Effector CD8-positive, alpha-beta T cell (primary cell): ENCODE results near the gene DAP.
"Not testable (repeated sequence)": the region's sequence is repeated elsewhere in the genome, so short reads cannot be mapped to it uniquely, and the experiment has no call there.

Source experiments
- DNase-seq: peaks from one replicate; lab custom pipeline; 2025; lab: John Stamatoyannopoulos, UW

DAP gene

GRCh38 chr5:10672146-10673016 lies 88.7 kb downstream of the DAP start:
- DNase-seq = no peak

- DNase-seq = no peak
Measured at GRCh38 chr5:10671041-10672008, 89.7 kb downstream of the DAP start.

- no peak for DNase-seq
Measured at GRCh38 chr5:10669983-10670382, 91.1 kb downstream of the DAP start.

GRCh38 chr5:10668697-10669096 lies 92.3 kb downstream of the DAP start:
- DNase-seq = no peak

DNA sequence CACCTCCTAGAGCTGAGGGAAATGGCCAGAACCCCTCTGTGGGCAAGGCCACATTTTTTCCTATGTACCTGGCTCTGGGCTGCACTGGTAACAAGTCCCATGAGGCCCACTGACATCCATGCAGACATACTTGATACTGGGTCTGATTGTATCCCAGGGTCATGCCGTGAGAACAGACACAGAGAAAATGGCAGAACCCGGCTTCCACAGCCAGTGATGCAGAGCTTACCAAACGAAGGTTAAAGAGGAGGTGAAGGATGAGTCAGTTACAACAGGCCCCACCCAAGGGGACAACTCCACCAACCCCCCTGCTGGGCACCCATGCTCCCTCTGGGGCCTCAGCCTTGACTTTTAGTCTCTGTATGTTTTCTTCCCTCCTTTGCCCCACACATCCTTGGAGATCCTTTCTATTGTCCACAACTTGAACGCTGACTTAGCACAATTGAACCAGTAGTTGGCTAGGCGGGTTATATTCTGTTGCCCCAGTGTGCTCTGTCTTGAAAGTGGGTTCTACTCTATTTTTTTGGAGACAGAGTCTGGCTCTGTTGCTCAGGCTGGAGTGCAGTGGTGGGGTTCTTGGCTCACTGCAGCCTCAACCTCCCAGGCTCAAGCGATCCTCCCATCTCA lies 93.5 kb downstream of the DAP start:
- no peak for DNase-seq

DNA sequence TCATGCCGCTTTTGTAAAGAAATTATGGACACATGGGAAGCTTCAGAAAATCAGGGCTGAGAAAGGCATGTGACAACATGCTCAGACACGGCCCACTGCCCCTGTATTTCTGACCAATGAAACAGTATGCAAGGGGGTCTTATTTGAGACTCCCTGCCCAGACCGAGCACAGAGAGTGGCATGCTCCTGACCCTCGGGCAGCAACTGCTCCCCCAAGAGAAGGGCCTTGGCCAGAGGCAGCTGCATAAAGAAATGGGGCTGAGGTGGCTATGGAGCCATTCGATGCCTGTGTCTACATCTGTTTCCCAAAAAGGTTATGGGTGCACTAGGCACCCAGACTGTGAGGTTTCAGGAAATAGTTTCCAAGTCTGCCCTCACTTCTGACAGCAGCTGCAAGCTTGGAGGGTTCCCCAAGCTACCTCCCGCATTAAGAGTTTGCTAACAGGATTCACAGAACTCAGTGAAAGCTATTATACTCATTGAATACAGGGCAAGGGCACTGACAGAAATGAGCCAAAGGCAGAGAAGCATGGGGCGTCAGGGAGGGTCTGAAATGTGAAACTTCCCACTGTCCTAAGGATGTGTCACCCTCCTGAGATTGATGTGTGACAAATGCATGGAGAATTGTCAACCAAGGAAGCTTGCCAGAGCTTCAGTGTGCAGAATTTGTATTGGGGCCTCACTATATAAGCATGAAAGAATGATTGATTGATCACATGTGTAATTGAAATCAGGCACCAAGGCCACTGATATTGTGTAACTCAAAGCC lies 94.3 kb downstream of the DAP start:
- no peak for DNase-seq

DNA sequence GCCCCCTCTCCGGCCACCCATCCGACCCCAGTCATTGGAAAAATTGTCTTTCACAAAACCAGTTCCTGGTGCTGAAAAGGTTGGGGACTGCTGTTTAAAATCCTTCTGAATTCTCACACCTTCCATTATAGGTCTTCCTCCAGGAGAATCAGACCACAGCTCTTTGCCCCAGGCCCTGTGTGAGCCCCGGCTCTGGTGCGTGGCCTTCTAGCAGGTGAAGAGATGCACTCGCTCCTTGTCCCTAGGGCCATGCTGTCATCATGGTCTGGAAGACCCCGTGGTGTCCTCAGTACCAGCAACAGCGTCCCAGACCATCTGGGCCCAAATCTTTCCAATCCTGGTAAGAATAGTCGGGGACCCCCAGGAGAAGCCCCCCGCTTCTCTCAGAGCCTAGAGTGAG lies 95.2 kb downstream of the DAP start:
- no peak for DNase-seq

DNA sequence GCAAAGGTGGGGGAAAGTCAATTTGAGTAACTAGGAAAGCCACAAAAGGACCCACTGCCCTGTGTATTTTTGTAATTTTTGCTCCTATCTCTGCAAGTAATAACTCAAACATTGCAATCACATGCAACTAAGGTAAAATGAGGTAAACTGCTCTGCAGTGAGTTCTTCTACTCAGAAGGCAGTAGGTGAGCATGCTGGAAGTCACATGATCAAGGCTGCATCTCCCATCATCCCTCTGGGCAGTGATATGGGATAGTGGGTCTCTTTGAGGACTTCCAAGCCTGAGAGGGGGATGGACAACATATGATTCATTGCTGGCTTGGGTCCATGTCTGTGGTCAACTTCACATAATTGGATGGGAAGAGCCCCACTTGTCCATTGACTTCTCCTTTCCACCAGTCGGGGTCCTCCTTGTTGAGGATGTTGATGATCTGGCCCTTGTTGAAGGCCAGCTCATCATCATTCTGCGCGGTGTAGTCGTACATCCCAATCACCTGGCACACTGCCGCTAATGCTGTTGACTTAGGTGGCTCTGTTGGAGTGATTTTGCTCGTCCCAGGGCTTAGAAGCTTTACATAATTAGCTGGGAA lies 96.8 kb downstream of the DAP start:
- DNase-seq = not testable (repeated sequence)

GRCh38 chr5:10663489-10664179 lies 97.4 kb downstream of the DAP start:
- no peak for DNase-seq

DNA sequence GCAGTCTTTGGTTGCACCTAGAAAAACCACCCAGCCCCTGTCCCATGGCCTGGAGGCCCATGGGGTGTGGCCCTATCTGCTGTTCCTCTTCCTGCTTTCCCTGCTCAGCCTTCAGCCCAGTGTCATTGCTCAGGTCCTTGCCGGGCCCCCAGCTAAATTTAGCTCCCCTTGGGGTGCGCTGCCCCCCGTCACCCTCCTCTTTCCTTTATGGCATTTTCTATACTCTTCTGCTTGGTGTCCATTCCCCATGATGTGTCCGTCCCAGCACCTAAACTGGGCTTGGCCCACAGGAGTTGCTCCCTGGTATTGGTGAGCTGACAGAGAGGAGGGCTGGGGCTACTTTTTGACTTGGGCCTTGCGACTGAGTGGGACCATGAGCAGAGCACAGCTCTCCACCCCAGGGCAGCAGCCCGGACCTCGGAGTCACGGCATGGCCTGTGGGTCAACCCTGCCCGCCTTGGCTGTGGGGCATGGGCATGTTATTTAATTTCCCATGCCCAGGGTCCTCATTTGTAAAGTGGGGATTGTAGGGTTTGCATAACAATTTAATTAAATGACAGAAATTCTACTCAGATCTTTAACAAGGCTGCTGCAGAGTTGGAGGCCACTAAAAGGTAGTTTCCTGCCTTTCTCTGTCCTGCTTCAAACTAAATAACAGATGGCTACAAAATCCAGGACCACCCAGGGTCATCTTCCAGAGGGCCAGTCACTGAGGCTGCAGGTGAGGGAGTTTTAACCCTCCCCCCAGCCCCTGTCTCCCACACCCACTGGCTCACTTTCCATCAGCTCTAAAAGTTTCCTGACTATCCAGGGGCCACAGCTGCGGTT lies 98.2 kb downstream of the DAP start:
- no peak for DNase-seq

GRCh38 chr5:10662083-10662482 lies 99.0 kb downstream of the DAP start:
- no peak for DNase-seq

DNA sequence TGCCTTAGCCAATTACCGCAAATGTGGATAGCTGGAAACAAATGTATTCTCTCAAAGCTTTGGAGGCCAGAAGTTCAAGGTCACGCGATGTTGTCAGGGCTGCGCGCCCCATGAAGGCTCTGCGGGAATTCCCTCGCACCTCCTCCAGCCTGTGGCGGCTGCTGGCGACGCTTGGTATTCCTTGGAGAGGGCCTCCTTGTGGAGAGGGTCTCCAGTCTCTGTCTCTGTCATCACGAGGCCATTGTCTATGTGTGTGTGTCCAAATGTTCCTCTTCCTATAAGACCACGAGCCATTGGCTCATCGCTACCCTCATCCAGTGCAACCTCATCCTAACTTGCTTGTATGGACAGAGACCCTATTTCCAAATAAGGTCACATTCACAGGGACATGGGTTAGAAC lies 99.6 kb downstream of the DAP start:
- DNase-seq = no peak

GRCh38 chr5:10660720-10661387 lies 100.2 kb downstream of the DAP start:
- DNase-seq = no peak

DNA sequence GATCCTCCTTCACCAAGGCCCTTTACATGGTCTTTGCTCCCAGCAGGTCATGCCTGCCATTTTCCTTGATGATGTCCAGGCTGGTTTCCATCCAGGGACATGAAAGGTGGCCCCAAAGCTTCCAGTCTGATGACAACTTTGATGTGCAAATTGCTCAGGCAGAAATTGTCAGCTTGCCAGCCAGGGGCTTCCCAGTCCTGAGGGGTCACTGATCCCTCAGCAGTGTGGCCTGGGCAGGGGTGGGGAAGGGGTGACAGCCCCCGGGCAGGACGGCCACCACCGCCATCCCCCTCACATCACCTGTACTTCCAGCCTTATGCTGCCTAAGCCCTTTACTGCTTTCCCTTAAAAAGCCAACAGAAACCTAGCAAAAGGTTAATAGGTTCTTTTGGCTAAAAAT lies 100.9 kb downstream of the DAP start:
- no peak for DNase-seq

DNA sequence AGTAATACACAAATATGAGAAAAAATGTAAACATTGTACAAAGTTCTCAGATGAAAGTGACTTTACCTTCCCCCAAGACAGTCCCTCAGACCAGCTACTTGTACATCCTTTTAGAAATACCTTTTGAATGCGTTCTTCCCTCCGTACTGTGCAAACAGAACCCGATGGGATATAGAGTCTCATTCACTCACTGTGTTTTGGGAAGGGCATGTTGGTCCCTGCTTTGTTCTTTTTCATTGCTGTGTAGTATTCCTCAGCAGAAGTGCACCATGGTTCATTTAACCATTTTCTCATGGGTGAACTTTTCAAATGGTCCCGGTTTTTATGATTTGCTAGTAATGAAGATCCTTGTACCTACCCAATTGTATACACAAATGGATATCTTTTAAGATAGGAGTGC lies 102.8 kb downstream of the DAP start:
- no peak for DNase-seq

GRCh38 chr5:10655972-10656830 lies 104.8 kb downstream of the DAP start:
- no peak for DNase-seq

GRCh38 chr5:10655161-10655971 lies 105.7 kb downstream of the DAP start:
- no peak for DNase-seq
